H9 (cell line): Measurements from ENCODE around the gene SIVA1. TPM values are rescaled to one million over a fixed set of nuclear protein-coding genes. Genes with fewer than 3 reads are reported as not detected.

ENCODE experiments used
- DNase-seq: peaks from one replicate; pipeline ENCODE4 v3.0.0-alpha.2; 2017
- H2AFZ ChIP-seq: one replicate; pipeline ENCODE4 v1.6.1; 2013; ENCODE audit warnings: mild to moderate bottlenecking, low read length, control low read depth, moderate library complexity
- H2AK5ac ChIP-seq: 2 replicates; pipeline ENCODE4 v1.6.1; 2013; ENCODE audit warnings: low read length, control low read depth, mixed read lengths; ENCODE audit not compliant: insufficient read length
- H2BK120ac ChIP-seq: one replicate; pipeline ENCODE4 v1.6.1; 2013; ENCODE audit warnings: low read depth, mild to moderate bottlenecking, low read length, control low read depth, inconsistent platforms; ENCODE audit not compliant: poor library complexity, severe bottlenecking
- H2BK12ac ChIP-seq: 2 replicates; pipeline ENCODE4 v1.6.1; 2013; ENCODE audit warnings: low read length, control low read depth, mixed read lengths, low read depth; ENCODE audit not compliant: insufficient read length
- H2BK15ac ChIP-seq: 2 replicates; pipeline ENCODE4 v1.6.1; 2013; ENCODE audit warnings: low read depth, low read length, control low read depth
- H2BK20ac ChIP-seq: one replicate; pipeline ENCODE4 v1.6.1; 2013; ENCODE audit warnings: low read depth, mild to moderate bottlenecking, low read length, control low read depth, inconsistent platforms; ENCODE audit not compliant: poor library complexity, severe bottlenecking
- H2BK5ac ChIP-seq: 2 replicates; pipeline ENCODE4 v1.6.1; 2013; ENCODE audit warnings: low read length, control low read depth, mixed read lengths; ENCODE audit not compliant: insufficient read length
- H3K14ac ChIP-seq: 2 replicates; pipeline ENCODE4 v1.6.1; 2013; ENCODE audit warnings: low read length, control low read depth; ENCODE audit not compliant: insufficient read depth
- H3K18ac ChIP-seq: 2 replicates; pipeline ENCODE4 v1.6.1; 2013; ENCODE audit warnings: low read depth, mild to moderate bottlenecking, mixed read lengths, low read length, control low read depth; ENCODE audit not compliant: insufficient read length
- H3K23ac ChIP-seq: 2 replicates; pipeline ENCODE4 v1.6.1; 2013; ENCODE audit warnings: low read length, control low read depth, mixed read lengths, low read depth; ENCODE audit not compliant: insufficient read length
- H3K23me2 ChIP-seq: 2 replicates; pipeline ENCODE4 v1.6.1; 2013; ENCODE audit warnings: low read depth, mild to moderate bottlenecking, mixed read lengths, low read length, control low read depth; ENCODE audit not compliant: insufficient read length, poor library complexity, severe bottlenecking
- H3K27ac ChIP-seq: 2 replicates; pipeline ENCODE4 v1.5.1; 2013; ENCODE audit warnings: low read length, control low read depth, mixed read lengths, low read depth; ENCODE audit not compliant: insufficient read length
- H3K27me3 ChIP-seq: 2 replicates; pipeline ENCODE4 v1.6.1; 2013; ENCODE audit warnings: low read length, control low read depth, inconsistent platforms; ENCODE audit not compliant: insufficient read depth
- H3K4ac ChIP-seq: 2 replicates; pipeline ENCODE4 v1.6.1; 2013; ENCODE audit warnings: low read depth, mild to moderate bottlenecking, control low read depth, inconsistent platforms, low read length, moderate library complexity
- H3K4me1 ChIP-seq: 2 replicates; pipeline ENCODE4 v1.6.1; 2013; ENCODE audit warnings: low read length, control low read depth, inconsistent platforms; ENCODE audit not compliant: insufficient read depth
- H3K4me2 ChIP-seq: 2 replicates; pipeline ENCODE4 v1.6.1; 2013; ENCODE audit warnings: low read length, control low read depth, mixed read lengths; ENCODE audit not compliant: insufficient read length, insufficient read depth
- H3K56ac ChIP-seq: 2 replicates; pipeline ENCODE4 v1.6.1; 2013; ENCODE audit warnings: low read depth, mild to moderate bottlenecking, mixed read lengths, low read length, control low read depth; ENCODE audit not compliant: insufficient read length
- H3K79me1 ChIP-seq: 2 replicates; pipeline ENCODE4 v1.6.1; 2013; ENCODE audit warnings: low read depth, mild to moderate bottlenecking, moderate library complexity, low read length, control low read depth, inconsistent platforms; ENCODE audit not compliant: insufficient read depth, poor library complexity, severe bottlenecking
- H3K79me2 ChIP-seq: 2 replicates; pipeline ENCODE4 v1.6.1; 2013; ENCODE audit warnings: low read length, control low read depth, inconsistent platforms; ENCODE audit not compliant: insufficient read depth
- H3K9ac ChIP-seq: 2 replicates; pipeline ENCODE4 v1.6.1; 2013; ENCODE audit warnings: low read length, control low read depth, mixed read lengths; ENCODE audit not compliant: insufficient read length; ENCODE audit errors: extremely low read depth
- H3K9me3 ChIP-seq: one replicate; pipeline ENCODE4 v1.6.1; 2013; ENCODE audit warnings: low read depth, low read length, inconsistent platforms; ENCODE audit not compliant: control insufficient read depth
- H3T11ph ChIP-seq: one replicate; pipeline ENCODE4 v1.6.1; 2013; ENCODE audit warnings: mild to moderate bottlenecking, low read length, control low read depth, inconsistent platforms
- H4K20me1 ChIP-seq: one replicate; pipeline ENCODE4 v1.6.1; 2013; ENCODE audit not compliant: control insufficient read depth, insufficient read length, insufficient read depth
- H4K5ac ChIP-seq: 2 replicates; pipeline ENCODE4 v1.6.1; 2013; ENCODE audit warnings: low read depth, mild to moderate bottlenecking, mixed read lengths, low read length, control low read depth; ENCODE audit not compliant: insufficient read length
- H4K8ac ChIP-seq: replicated peaks from 2 replicates; pipeline ENCODE4 v1.6.1; 2013; ENCODE audit warnings: low read length, control low read depth, mixed read lengths, low read depth; ENCODE audit not compliant: insufficient read length
- H4K91ac ChIP-seq: 2 replicates; pipeline ENCODE4 v1.6.1; 2013; ENCODE audit warnings: low read depth, mild to moderate bottlenecking, moderate library complexity, mixed read lengths, low read length, control low read depth; ENCODE audit not compliant: insufficient read length
- H3K27ac Mint-ChIP-seq, 3 experiments: 2 replicates in 2 of 3; 3 replicates in 1 of 3; pipeline ENCODE4 v1.8.0; 2020 to 2021; ENCODE audit warnings: mixed read lengths in 3 of 3, mild to moderate bottlenecking in 1 of 3, moderate library complexity in 1 of 3
- H3K27me3 Mint-ChIP-seq: 2 replicates; pipeline ENCODE4 v1.8.0; 2021; ENCODE audit warnings: low read depth, mild to moderate bottlenecking, moderate library complexity, mixed read lengths
- H3K36me3 Mint-ChIP-seq, 3 experiments: 2 replicates in 2 of 3; 3 replicates in 1 of 3; pipeline ENCODE4 v1.8.0; 2020 to 2021; ENCODE audit warnings: low read depth in 3 of 3, mixed read lengths in 3 of 3; ENCODE audit not compliant: insufficient read depth in 1 of 3
- H3K4me1 Mint-ChIP-seq, 2 experiments: 2 replicates each; pipeline ENCODE4 v1.8.0; 2020; ENCODE audit warnings: mixed read lengths in 2 of 2
- H3K4me3 Mint-ChIP-seq, 2 experiments: 2 replicates in 1 of 2; 3 replicates in 1 of 2; pipeline ENCODE4 v1.8.0; 2020 to 2021; ENCODE audit warnings: mild to moderate bottlenecking in 2 of 2, mixed read lengths in 2 of 2, moderate library complexity in 1 of 2
- H3K9me3 Mint-ChIP-seq, 2 experiments: 2 replicates in 1 of 2; 3 replicates in 1 of 2; pipeline ENCODE4 v1.8.0; 2020; ENCODE audit warnings: mild to moderate bottlenecking in 2 of 2, mixed read lengths in 2 of 2, moderate library complexity in 1 of 2
- WGBS: extraction: QIAGEN DNeasy Blood & Tissue Kit; methylation state at CpG from one replicate; pipeline ENCODE4 v1.1.7; 2013; ENCODE audit warnings: missing lambda C conversion rate, low lambda C conversion rate, mixed read lengths; ENCODE audit not compliant: insufficient read length; ENCODE audit errors: extremely low coverage; 5-methylcytosine and 5-hydroxymethylcytosine counted together
- total RNA-seq: library from RNA; stranded (reverse); gene quantifications from 2 replicates; pipeline ENCODE4 v1.2.1, GENCODE V29; 2021
- TF ChIP-seq, protein P1 (sequence below): fragments of 200-600 bp; sonication (generic); conservative IDR thresholded peaks from 3 replicates; pipeline ENCODE4 v1.8.0; 2021; ENCODE audit warnings: antibody characterized with exemption, mild to moderate bottlenecking

The SIVA1 gene
- total RNA-seq, 1 experiment from 2014 or later = 125 TPM

DNA sequence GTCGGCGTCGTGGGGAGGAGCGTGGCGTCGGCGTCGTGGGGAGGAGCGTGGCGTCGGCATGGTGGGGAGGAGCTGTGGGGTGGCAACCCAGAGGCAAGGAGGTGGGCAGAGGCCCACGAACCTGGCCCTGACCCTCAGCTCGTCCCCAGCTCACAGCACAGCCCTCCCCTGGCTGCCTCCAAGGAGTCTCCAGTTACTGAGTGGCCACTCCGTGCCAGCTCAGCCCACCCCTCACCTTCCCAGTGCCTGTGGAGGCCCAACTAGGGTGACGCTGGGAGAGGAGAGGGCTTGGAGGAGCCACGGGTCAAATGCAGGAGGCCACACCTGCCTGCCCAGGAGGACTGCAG is 23.1 kb upstream of the SIVA1 start:
- no peak overlapping the region for H3K27ac Mint-ChIP-seq
- Histone ChIP-seq H3K79me2 (no peaks in the 10 kb centered on the region), H3T11ph (no peak overlapping the region), H3K4ac (no peak overlapping the region), H2BK20ac (no peak overlapping the region), H3K27me3 (no peaks in the 10 kb centered on the region; the same call in 1 of the 2 replicates), H3K9me3 (no peaks in the 10 kb centered on the region), H3K27ac (no peak overlapping the region), H4K91ac (no peak overlapping the region), H4K20me1 (peaks cover 2% of the 10 kb centered on the region), H3K79me1 (no peaks in the 10 kb centered on the region), H2AK5ac (no peak overlapping the region), H3K4me2 (no peak overlapping the region), H2BK5ac (no peak overlapping the region), H3K14ac (no peak overlapping the region), H3K56ac (no peak overlapping the region), H4K5ac (no peak overlapping the region), H3K23me2 (no peaks in the 10 kb centered on the region), H2BK12ac (no peak overlapping the region), H3K18ac (no peak overlapping the region), H3K4me1 (no peaks in the 10 kb centered on the region), H3K9ac (no peak overlapping the region), H2BK15ac (no peak overlapping the region), H3K23ac (no peak overlapping the region), H2BK120ac (no peak overlapping the region), H2AFZ (no peak overlapping the region), H4K8ac (no peak overlapping the region)
- no peak for DNase-seq
- peaks cover 6 to 7% of the 10 kb centered on the region in 2 experiments for H3K4me1 Mint-ChIP-seq
- H3K27me3 Mint-ChIP-seq = peaks cover 26% of the 10 kb centered on the region
- no peak overlapping the region for H3K4me3 Mint-ChIP-seq
- H3K36me3 Mint-ChIP-seq = peaks cover 0 to 3% (median 0%) of the 10 kb centered on the region in 3 experiments; a peak in 2 of 7 replicates
- TF ChIP-seq, protein P1, sequence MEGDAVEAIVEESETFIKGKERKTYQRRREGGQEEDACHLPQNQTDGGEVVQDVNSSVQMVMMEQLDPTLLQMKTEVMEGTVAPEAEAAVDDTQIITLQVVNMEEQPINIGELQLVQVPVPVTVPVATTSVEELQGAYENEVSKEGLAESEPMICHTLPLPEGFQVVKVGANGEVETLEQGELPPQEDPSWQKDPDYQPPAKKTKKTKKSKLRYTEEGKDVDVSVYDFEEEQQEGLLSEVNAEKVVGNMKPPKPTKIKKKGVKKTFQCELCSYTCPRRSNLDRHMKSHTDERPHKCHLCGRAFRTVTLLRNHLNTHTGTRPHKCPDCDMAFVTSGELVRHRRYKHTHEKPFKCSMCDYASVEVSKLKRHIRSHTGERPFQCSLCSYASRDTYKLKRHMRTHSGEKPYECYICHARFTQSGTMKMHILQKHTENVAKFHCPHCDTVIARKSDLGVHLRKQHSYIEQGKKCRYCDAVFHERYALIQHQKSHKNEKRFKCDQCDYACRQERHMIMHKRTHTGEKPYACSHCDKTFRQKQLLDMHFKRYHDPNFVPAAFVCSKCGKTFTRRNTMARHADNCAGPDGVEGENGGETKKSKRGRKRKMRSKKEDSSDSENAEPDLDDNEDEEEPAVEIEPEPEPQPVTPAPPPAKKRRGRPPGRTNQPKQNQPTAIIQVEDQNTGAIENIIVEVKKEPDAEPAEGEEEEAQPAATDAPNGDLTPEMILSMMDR = no peak
- H3K9me3 Mint-ChIP-seq = peaks cover 0 to 3% of the 10 kb centered on the region in 2 experiments; a peak in 1 of 5 replicates
- WGBS = no CpG with 5 or more reads among the region's 16 CpGs
